ENCODE data around the gene NAGA.

DNA sequence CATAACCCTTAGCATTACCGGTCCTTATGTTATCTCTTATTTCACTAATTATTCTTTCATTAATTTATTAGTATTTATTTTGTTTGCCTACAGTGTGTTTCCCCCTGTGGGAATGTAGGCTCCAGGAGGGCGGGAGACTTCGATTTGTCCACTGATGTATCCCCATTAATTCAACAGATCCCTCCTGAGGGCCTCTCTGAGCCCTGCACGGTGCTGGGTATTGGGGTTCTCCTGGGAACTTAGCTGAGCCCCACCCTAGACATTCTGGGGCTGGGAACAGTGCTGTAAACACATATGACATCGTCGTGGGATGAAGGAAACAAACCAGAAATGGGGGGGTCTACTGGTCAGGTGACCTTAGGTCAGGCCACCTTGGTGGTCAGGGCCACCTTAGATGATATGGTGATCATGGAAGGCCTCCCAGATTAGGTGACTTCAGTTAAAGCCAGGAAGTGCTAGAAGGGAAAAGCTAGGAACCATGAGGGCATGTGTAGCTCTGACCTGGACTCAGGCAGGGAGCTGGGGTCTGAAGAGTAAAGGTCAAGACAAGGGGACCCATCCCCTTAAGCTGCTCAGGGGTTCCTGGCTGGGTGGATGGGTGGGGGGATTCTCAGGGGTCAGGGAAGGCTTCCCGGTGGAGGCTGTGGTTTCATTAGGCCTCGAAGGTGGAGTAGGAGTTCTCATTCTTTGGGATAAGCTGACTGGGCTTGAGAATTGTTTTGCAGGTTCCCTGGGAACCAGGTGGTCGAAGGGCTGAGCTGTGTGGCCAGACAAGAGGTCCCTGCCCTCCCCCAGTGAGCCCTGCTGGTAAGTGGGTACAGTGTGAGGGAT lies 4.4 kb upstream of the NAGA start:
- no peak for TF ChIP-seq CTCF (IDR thresholded peaks at IDR 0.05)
- TF ChIP-seq POLR2A (IDR thresholded peaks at IDR 0.05): no peak

All from body of pancreas (tissue), 4 donors.